Pancreas (tissue), 10 donors: Measurements from ENCODE around the gene DQX1. TPM values are rescaled to one million over a fixed set of nuclear protein-coding genes. Genes with fewer than 3 reads are reported as not detected.

Experiments used
- ATAC-seq, 4 donors: fragments of 200-7000 bp; cut with Tn5 transposase; one replicate each; pipeline versions ENCODE4 v1.8.0 to v1.9.1; 2020; ENCODE audit warnings: mild to moderate bottlenecking in 4 of 4, moderate library complexity in 4 of 4
- DNase-seq, 6 donors: peaks; one replicate each; pipeline ENCODE4 v3.0.0-alpha.2; 2020
- FAIRE-seq: peaks from 2 replicates; lab custom pipeline; 2012; peaks lifted over from hg19 to GRCh38; lab: Jason Lieb, UNC
- H3K27ac ChIP-seq, 4 donors: fragments of 200-600 bp; sonication (generic); 1 replicate in 3 of 4; 2 replicates in 1 of 4; pipeline versions ENCODE4 v1.5.0 to v1.8.0; 2020
- H3K27me3 ChIP-seq, 4 donors: fragments of 200-600 bp; one replicate each; pipeline ENCODE4 v1.8.0; 2021
- H3K36me3 ChIP-seq, 3 donors: fragments of 200-600 bp; sonication (generic) in 1 of 3; one replicate each; pipeline versions ENCODE4 v1.5.0 to v1.8.0; 2020 to 2021
- H3K4me1 ChIP-seq, 3 donors: fragments of 200-600 bp; one replicate each; pipeline ENCODE4 v1.8.0; 2021
- H3K4me3 ChIP-seq, 4 donors: fragments of 200-600 bp; sonication (generic) in 2 of 4; one replicate each; pipeline versions ENCODE4 v1.5.0 to v1.8.0; 2020 to 2021
- H3K9me3 ChIP-seq, 4 donors: fragments of 200-600 bp; one replicate each; pipeline ENCODE4 v1.8.0; 2021
- WGBS, 2 donors: extraction: QIAGEN DNeasy Blood & Tissue Kit; methylation state at CpG; one replicate each; pipeline ENCODE4 v1.1.7; 2013; 5-methylcytosine and 5-hydroxymethylcytosine counted together
- intact Hi-C, 3 donors: fragments of 100-400 bp; cut with DNase I; formaldehyde crosslinking; loops; one replicate each; pipeline versions ENCODE4 v1.11.1 to v1.14.2; 2022
- polyA plus RNA-seq, 2 donors: library from polyadenylated mRNA; stranded (reverse); fragments of 200-250 nt; gene quantifications; one replicate each; pipeline ENCODE4 v1.2.3, GENCODE V29; 2013
- total RNA-seq, 6 donors: library from RNA; stranded (reverse); fragmentation: NEBNext Ultra II Directional in 4 of 6; extraction: Animal tissue kit (Norgen Biotek cat#: 25700) in 4 of 6; gene quantifications; one replicate each; pipeline versions ENCODE4 v1.2.1 to v1.2.4, GENCODE V29; 2021 to 2023
- TF ChIP-seq, protein P1 (sequence below), 4 donors: fragments of 200-600 bp; sonication (generic) in 3 of 4; IDR thresholded peaks; one replicate each; pipeline versions ENCODE4 v1.5.0 to v1.8.0; 2021; ENCODE audit warnings: antibody characterized with exemption in 4 of 4
- donor health status: healthy with polysubstance abuse.
- donor health status: DM: no; HTN: no; CAD: no; lungs with moderate emphysema.
- donor health status: DM: no; HTN: no; CAD: no.
- donor health status: control.
- donor health status: control.
- donor health status: Bipolar disorder and iron deficiency.
- donor health status: DM: yes; HTN: yes; CAD: no.
- donor health status: DM: no; HTN: no; CAD: no.
- donor health status: DM: no; HTN: no; CAD: no.
- donor health status: DM: yes; HTN: yes; CAD: no.

The DQX1 gene
- total and polyA plus RNA-seq, 8 donors = 0.07 to 0.16 (median 0.15) TPM; not detected in 5

DNA sequence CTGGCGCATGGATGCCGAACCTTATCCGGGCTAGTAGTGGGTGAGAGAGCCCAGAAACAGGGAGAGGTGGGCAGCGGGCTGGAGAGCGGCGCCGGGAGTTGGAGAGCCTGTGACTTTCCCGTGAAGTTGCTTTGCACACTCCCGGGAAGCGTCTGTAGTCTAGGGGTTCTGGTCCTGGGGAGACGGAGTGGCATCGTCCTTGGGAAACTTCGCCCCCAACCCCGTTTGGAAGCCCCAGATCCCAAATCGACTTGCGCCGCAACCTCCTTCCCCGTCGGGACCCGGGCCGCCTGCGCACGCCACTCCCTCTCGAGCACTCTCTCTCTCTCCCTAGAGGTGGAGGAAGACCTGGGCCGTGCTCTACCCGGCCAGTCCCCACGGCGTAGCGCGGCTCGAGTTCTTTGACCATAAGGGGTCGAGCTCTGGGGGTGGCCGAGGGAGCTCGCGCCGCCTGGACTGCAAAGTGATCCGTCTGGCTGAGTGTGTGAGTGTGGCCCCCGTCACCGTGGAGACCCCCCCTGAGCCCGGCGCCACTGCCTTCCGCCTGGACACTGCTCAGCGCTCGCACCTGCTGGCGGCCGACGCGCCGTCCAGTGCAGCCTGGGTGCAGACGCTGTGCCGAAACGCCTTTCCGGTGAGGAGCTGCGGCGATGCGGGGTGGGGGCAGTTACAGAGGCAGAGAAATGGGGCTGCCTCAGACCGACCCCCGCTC is 28.9 kb upstream of the DQX1 start:
- FAIRE-seq = no peak

DNA sequence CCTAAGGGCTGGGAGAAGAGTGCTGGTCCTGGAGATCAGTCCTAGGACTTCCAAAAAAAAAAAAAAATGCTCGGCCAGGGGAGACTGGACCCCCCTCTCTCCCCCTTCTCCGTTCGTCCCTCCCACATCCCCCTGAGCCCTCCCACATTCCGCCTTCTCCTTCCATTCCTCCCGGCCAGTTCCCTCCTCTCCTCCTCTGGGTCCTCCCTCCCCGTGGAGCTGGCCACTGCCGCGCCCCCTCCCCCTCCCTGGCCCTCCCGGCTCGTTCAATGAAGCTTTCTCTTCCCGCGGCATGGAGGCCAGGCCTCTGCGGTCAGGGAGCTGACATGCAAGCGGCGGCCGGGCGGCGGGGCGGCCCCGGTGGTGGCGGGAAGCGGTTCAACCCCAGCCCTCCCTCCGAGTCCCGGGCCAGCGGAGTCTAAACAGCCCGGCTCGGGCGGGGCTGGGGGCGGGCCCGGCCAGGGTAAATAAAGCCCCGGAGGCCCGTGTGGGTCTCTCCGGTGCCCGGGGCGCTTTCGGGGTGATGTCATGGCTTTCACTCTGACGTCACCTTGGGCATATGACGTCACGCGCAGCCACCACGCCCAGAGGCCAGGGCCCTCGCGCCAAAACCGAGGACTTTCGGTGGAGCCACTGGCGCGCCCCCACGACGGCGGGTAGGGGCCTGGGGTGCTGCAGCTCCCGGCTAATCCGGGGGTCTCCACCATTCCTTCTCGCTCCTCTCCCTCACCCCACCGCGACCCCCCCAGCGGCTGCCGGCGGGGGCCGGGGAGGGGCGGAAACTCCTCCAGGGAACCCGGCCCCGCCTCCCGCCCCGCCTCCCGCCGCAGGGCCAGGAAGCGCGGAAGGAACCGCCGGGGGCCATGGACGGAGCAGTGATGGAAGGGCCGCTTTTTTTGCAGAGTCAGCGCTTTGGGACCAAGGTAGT is 28.1 kb upstream of the DQX1 start, which contains the start of the genes DOK1 and LOXL3:
Gene DOK1 (plus strand): TSS at position 829 of the 928 bp plus-strand sequence. CDS start 35 bp downstream, at position 864.
Gene LOXL3 (minus strand): TSS at position 51 of the 928 bp plus-strand sequence. CDS start 1,308 bp downstream, outside the sequence.
- ATAC-seq = peak; percentile 89 to 94 (median 90)
- FAIRE-seq = no peak
- 0% methylated on average over 38 to 73 of the region's 73 CpGs for WGBS, 2 donors
- Histone ChIP-seq H3K36me3 (no peaks in the 10 kb centered on the region), H3K4me3 (peak within 1 kb of the TSS; percentile 59 to 93 (median 76)), H3K4me1 (peaks cover 0 to 5% (median 3%) of the 10 kb centered on the region in 3 donors), H3K27ac (peak within 1 kb of the TSS; percentile 65 to 77 (median 70)), H3K9me3 (no peaks in the 10 kb centered on the region), H3K27me3 (no peaks in the 10 kb centered on the region)
- intact Hi-C loops = no loop called here
- TF ChIP-seq, protein P1, sequence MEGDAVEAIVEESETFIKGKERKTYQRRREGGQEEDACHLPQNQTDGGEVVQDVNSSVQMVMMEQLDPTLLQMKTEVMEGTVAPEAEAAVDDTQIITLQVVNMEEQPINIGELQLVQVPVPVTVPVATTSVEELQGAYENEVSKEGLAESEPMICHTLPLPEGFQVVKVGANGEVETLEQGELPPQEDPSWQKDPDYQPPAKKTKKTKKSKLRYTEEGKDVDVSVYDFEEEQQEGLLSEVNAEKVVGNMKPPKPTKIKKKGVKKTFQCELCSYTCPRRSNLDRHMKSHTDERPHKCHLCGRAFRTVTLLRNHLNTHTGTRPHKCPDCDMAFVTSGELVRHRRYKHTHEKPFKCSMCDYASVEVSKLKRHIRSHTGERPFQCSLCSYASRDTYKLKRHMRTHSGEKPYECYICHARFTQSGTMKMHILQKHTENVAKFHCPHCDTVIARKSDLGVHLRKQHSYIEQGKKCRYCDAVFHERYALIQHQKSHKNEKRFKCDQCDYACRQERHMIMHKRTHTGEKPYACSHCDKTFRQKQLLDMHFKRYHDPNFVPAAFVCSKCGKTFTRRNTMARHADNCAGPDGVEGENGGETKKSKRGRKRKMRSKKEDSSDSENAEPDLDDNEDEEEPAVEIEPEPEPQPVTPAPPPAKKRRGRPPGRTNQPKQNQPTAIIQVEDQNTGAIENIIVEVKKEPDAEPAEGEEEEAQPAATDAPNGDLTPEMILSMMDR (IDR thresholded peaks at IDR 0.05) = no peak
- peak; percentile 82 to 93 (median 90) for DNase-seq

More for the DNA sequence above, 28.9 kb upstream of the DQX1 start:
- WGBS, 2 donors = 3 to 6% methylated on average over 48 to 58 of the region's 58 CpGs
- peak overlapping the region; percentile 59 to 93 (median 76) for H3K4me3 ChIP-seq
- H3K27me3 ChIP-seq = no peaks in the 10 kb centered on the region
- TF ChIP-seq, protein P1 (IDR thresholded peaks at IDR 0.05) = no peak
- H3K27ac ChIP-seq = peak overlapping the region; percentile 65 to 77 (median 70)
- H3K9me3 ChIP-seq = no peaks in the 10 kb centered on the region
- H3K4me1 ChIP-seq = no peaks in the 10 kb centered on the region
- DNase-seq (peak; percentile 40 to 86 (median 66)), ATAC-seq (peak; percentile 65 to 77 (median 74))
- no peaks in the 10 kb centered on the region for H3K36me3 ChIP-seq
- intact Hi-C loops = no loop called here

DNA sequence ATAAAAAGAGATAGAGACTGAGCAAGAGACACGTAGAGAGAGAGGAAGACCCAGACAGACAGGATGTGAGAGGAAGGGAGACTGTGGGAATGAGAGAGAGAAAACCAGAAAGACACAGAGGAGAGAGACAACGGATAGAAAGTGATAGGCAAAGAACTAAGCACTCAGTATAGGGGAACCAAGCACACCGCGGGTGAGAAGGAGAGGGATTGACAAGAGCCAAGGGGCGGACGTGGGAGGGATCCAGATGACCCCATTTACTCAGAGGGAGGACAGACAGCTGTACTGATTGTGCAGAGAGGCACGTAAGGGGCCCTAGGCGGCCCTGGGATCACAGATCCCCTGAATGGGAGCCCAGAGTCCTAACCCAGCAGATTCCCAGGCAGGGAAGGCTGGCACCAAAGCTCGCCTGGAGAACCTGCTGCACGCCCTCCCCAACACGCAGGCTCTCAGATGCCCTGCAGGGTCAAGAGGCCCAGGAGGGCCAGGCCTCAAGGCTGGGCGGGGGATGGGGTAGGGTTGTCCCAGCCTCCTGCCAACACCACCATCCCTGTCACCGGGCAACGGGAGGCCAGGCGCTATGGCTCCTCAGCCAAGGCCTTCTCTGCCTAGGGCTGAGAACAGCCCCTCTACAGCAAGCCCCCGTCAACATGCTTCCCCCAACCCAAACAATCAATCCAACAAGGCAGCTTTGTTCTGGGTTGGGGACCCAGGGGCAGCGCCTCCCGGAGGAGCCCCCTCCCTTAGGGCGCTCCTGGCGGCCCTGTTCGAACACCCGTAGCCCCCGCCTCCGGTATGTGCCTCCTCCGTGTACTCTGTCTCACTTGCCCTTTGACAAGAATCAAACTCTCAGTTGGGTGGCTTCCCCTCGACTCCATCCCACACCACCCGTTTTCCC is 27.1 kb upstream of the DQX1 start:
- H3K27ac ChIP-seq = no peak overlapping the region
- H3K36me3 ChIP-seq = no peaks in the 10 kb centered on the region
- ATAC-seq = no peak
- no peaks in the 10 kb centered on the region for H3K9me3 ChIP-seq
- no peak for FAIRE-seq
- peak in 4 of 6 donors; percentile 28 to 78 (median 55) for DNase-seq
- no peaks in the 10 kb centered on the region for H3K27me3 ChIP-seq
- H3K4me1 ChIP-seq = peaks cover 0 to 7% (median 3%) of the 10 kb centered on the region in 3 donors
- peak overlapping the region in 2 of 4 donors; percentile 60 to 93 for H3K4me3 ChIP-seq
- TF ChIP-seq, protein P1 (IDR thresholded peaks at IDR 0.05) = no peak
- intact Hi-C loops = no loop called here
- WGBS, 2 donors = 62 to 63% methylated on average over 27 of the region's 27 CpGs
